Measurements from ENCODE around the gene BBX.

Gene BBX

DNA sequence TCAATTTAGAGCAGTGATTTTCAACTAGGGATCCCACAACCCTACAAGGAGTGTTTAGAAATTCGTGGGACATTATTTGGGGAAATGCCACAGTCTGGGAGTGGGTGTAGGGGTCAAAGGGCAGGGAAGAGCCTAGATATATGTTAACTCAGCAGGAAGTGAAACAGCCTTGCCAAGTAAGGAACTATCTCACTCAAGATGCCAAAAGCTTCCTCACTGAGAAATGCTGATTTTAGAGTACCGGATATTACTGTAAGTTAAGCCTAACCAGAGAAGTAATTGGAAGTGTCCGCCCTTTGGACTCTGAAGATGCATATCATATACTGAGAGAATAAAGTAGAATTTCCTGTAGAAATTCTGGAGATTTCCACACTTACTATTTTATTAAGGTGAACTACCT, 158.6 kb downstream of the BBX start:
- H3K9me3 ChIP-seq (ENCODE audit: insufficient read depth, low read length, severe bottlenecking): no peaks in the 10 kb centered on the region
- no peak overlapping the region for H3K9ac ChIP-seq (ENCODE audit: low read depth, low read length)
- DNase-seq (no peak), ATAC-seq (ENCODE audit: insufficient read depth, low read depth) (no peak)
- H3K27me3 ChIP-seq (ENCODE audit: insufficient read depth, low read length, poor library complexity): no peaks in the 10 kb centered on the region
- no peak for TF ChIP-seq EZH2 (IDR thresholded peaks at IDR 0.05; ENCODE audit: borderline replicate concordance, low read depth, low read length, severe bottlenecking)
- TF ChIP-seq, protein P1, sequence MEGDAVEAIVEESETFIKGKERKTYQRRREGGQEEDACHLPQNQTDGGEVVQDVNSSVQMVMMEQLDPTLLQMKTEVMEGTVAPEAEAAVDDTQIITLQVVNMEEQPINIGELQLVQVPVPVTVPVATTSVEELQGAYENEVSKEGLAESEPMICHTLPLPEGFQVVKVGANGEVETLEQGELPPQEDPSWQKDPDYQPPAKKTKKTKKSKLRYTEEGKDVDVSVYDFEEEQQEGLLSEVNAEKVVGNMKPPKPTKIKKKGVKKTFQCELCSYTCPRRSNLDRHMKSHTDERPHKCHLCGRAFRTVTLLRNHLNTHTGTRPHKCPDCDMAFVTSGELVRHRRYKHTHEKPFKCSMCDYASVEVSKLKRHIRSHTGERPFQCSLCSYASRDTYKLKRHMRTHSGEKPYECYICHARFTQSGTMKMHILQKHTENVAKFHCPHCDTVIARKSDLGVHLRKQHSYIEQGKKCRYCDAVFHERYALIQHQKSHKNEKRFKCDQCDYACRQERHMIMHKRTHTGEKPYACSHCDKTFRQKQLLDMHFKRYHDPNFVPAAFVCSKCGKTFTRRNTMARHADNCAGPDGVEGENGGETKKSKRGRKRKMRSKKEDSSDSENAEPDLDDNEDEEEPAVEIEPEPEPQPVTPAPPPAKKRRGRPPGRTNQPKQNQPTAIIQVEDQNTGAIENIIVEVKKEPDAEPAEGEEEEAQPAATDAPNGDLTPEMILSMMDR (IDR thresholded peaks at IDR 0.05; ENCODE audit: borderline replicate concordance, extremely low read depth, low read length, poor library complexity, severe bottlenecking): no peak
- no peak overlapping the region for H3K4me3 ChIP-seq (ENCODE audit: low read depth in 1 of 2, low read length in 2 of 2)
- H3K4me1 ChIP-seq (ENCODE audit: insufficient read depth, low read length): peaks cover 21% of the 10 kb centered on the region
- H3K4me2 ChIP-seq (ENCODE audit: insufficient read depth, low read length): no peak overlapping the region
- peaks cover 3% of the 10 kb centered on the region for H3K79me2 ChIP-seq (ENCODE audit: insufficient read depth, low read length)
- no peaks in the 10 kb centered on the region for H3K36me3 ChIP-seq (ENCODE audit: insufficient read depth, low read length)
- no peak overlapping the region for H3K27ac ChIP-seq (ENCODE audit: low read length)
- no peak overlapping the region for H2AFZ ChIP-seq (ENCODE audit: low read depth, low read length)
- H4K20me1 ChIP-seq (ENCODE audit: insufficient read depth, low read length): peaks cover 2% of the 10 kb centered on the region; the same call in 1 of the 2 replicates

GRCh38 chr3:107682580-107682979, 159.8 kb downstream of the BBX start:
- Histone ChIP-seq H2AFZ (ENCODE audit: low read depth, low read length) (no peak overlapping the region), H4K20me1 (ENCODE audit: insufficient read depth, low read length) (no peaks in the 10 kb centered on the region; the same call in 1 of the 2 replicates), H3K27me3 (ENCODE audit: insufficient read depth, low read length, poor library complexity) (no peaks in the 10 kb centered on the region), H3K79me2 (ENCODE audit: insufficient read depth, low read length) (peaks cover 7% of the 10 kb centered on the region), H3K4me1 (ENCODE audit: insufficient read depth, low read length) (peaks cover 21% of the 10 kb centered on the region), H3K9me3 (ENCODE audit: insufficient read depth, low read length, severe bottlenecking) (no peaks in the 10 kb centered on the region), H3K4me2 (ENCODE audit: insufficient read depth, low read length) (no peak overlapping the region), H3K9ac (ENCODE audit: low read depth, low read length) (no peak overlapping the region), H3K36me3 (ENCODE audit: insufficient read depth, low read length) (no peaks in the 10 kb centered on the region), H3K27ac (ENCODE audit: low read length) (no peak overlapping the region), H3K4me3 (ENCODE audit: low read depth in 1 of 2, low read length in 2 of 2) (no peak overlapping the region)
- no peak for TF ChIP-seq EZH2 (IDR thresholded peaks at IDR 0.05; ENCODE audit: borderline replicate concordance, low read depth, low read length, severe bottlenecking)
- TF ChIP-seq, protein P1 (IDR thresholded peaks at IDR 0.05; ENCODE audit: borderline replicate concordance, extremely low read depth, low read length, poor library complexity, severe bottlenecking): no peak
- DNase-seq (no peak), ATAC-seq (ENCODE audit: insufficient read depth, low read depth) (no peak)

- Histone ChIP-seq H3K4me3 (ENCODE audit: low read depth in 1 of 2, low read length in 2 of 2) (no peak overlapping the region), H3K79me2 (ENCODE audit: insufficient read depth, low read length) (peaks cover 7% of the 10 kb centered on the region), H3K9me3 (ENCODE audit: insufficient read depth, low read length, severe bottlenecking) (no peaks in the 10 kb centered on the region), H3K4me2 (ENCODE audit: insufficient read depth, low read length) (no peak overlapping the region), H3K27ac (ENCODE audit: low read length) (no peak overlapping the region), H3K27me3 (ENCODE audit: insufficient read depth, low read length, poor library complexity) (no peaks in the 10 kb centered on the region), H4K20me1 (ENCODE audit: insufficient read depth, low read length) (no peaks in the 10 kb centered on the region; the same call in 1 of the 2 replicates), H3K4me1 (ENCODE audit: insufficient read depth, low read length) (peaks cover 21% of the 10 kb centered on the region), H2AFZ (ENCODE audit: low read depth, low read length) (no peak overlapping the region), H3K36me3 (ENCODE audit: insufficient read depth, low read length) (no peaks in the 10 kb centered on the region), H3K9ac (ENCODE audit: low read depth, low read length) (no peak overlapping the region)
- no peak for TF ChIP-seq EZH2 (IDR thresholded peaks at IDR 0.05; ENCODE audit: borderline replicate concordance, low read depth, low read length, severe bottlenecking)
- TF ChIP-seq, protein P1 (IDR thresholded peaks at IDR 0.05; ENCODE audit: borderline replicate concordance, extremely low read depth, low read length, poor library complexity, severe bottlenecking): no peak
- DNase-seq (no peak), ATAC-seq (ENCODE audit: insufficient read depth, low read depth) (no peak)
These were observed 160.7 kb downstream of the BBX start for GRCh38 chr3:107683447-107683846.

All from DND-41 (cell line).